ENCODE results near the gene SLC30A10. TPM values are rescaled to one million over a fixed set of nuclear protein-coding genes. Genes with fewer than 3 reads are reported as not detected.
"Not testable (repeated sequence)": the region's sequence is repeated elsewhere in the genome, so short reads cannot be mapped to it uniquely, and the experiment has no call there.

SLC30A10 gene
- polyA plus RNA-seq, 1 experiment, result not detected

- no peaks in the 10 kb centered on the region for H3K36me3 ChIP-seq (ENCODE audit: control insufficient read depth, insufficient read depth, low read length)
- CTCF ChIA-PET, result no interaction called here
- TF ChIP-seq CTCF (IDR thresholded peaks at IDR 0.05; ENCODE audit: insufficient read depth, low read depth, low read length), result no peak
- no peak for DNase-seq (ENCODE audit: low read depth)
- POLR2A ChIA-PET, result no interaction called here
- no peaks in the 10 kb centered on the region for H3K27me3 ChIP-seq (ENCODE audit: control insufficient read depth, insufficient read depth, low read length)
- no peak overlapping the region for H3K4me3 ChIP-seq (ENCODE audit: low read depth, low read length)
These were observed 21.2 kb downstream of the SLC30A10 start for GRCh38 chr1:219906924-219907771.

GRCh38 chr1:219906565-219906923, 21.8 kb downstream of the SLC30A10 start:
- CTCF ChIA-PET; H3K36me3 ChIP-seq (ENCODE audit: control insufficient read depth, insufficient read depth, low read length); H3K4me3 ChIP-seq (ENCODE audit: low read depth, low read length); H3K27me3 ChIP-seq (ENCODE audit: control insufficient read depth, insufficient read depth, low read length); DNase-seq (ENCODE audit: low read depth); POLR2A ChIA-PET: not testable (repeated sequence)

- POLR2A ChIA-PET, result no interaction called here
These were observed 22.8 kb downstream of the SLC30A10 start for GRCh38 chr1:219905524-219905923.

GRCh38 chr1:219904934-219905333, 23.4 kb downstream of the SLC30A10 start:
- H3K36me3 ChIP-seq (ENCODE audit: control insufficient read depth, insufficient read depth, low read length), result no peaks in the 10 kb centered on the region
- no peak for TF ChIP-seq CTCF (IDR thresholded peaks at IDR 0.05; ENCODE audit: insufficient read depth, low read depth, low read length)
- H3K4me3 ChIP-seq (ENCODE audit: low read depth, low read length), result no peak overlapping the region
- POLR2A ChIA-PET, result no interaction called here
- no peaks in the 10 kb centered on the region for H3K27me3 ChIP-seq (ENCODE audit: control insufficient read depth, insufficient read depth, low read length)
- no peak for DNase-seq (ENCODE audit: low read depth)
- CTCF ChIA-PET, result no interaction called here

More at GRCh38 chr1:219905524-219905923, 22.8 kb downstream of the SLC30A10 start:
- CTCF ChIA-PET, result no interaction called here
- Histone ChIP-seq H3K27me3 (ENCODE audit: control insufficient read depth, insufficient read depth, low read length) (no peaks in the 10 kb centered on the region), H3K36me3 (ENCODE audit: control insufficient read depth, insufficient read depth, low read length) (no peaks in the 10 kb centered on the region), H3K4me3 (ENCODE audit: low read depth, low read length) (no peak overlapping the region)
- DNase-seq (ENCODE audit: low read depth), result no peak
- no peak for TF ChIP-seq CTCF (IDR thresholded peaks at IDR 0.05; ENCODE audit: insufficient read depth, low read depth, low read length)

- ChIA-PET POLR2A (no interaction called here), CTCF (no interaction called here)
- no peak overlapping the region for H3K4me3 ChIP-seq (ENCODE audit: low read depth, low read length)
- no peaks in the 10 kb centered on the region for H3K27me3 ChIP-seq (ENCODE audit: control insufficient read depth, insufficient read depth, low read length)
- TF ChIP-seq CTCF (IDR thresholded peaks at IDR 0.05; ENCODE audit: insufficient read depth, low read depth, low read length), result no peak
- no peak for DNase-seq (ENCODE audit: low read depth)
- no peaks in the 10 kb centered on the region for H3K36me3 ChIP-seq (ENCODE audit: control insufficient read depth, insufficient read depth, low read length)
These were observed 24.9 kb downstream of the SLC30A10 start for GRCh38 chr1:219903353-219903871.

- CTCF ChIA-PET, result no interaction called here
- no peak for TF ChIP-seq CTCF (IDR thresholded peaks at IDR 0.05; ENCODE audit: insufficient read depth, low read depth, low read length)
- H3K27me3 ChIP-seq (ENCODE audit: control insufficient read depth, insufficient read depth, low read length), result no peaks in the 10 kb centered on the region
- no peak overlapping the region for H3K4me3 ChIP-seq (ENCODE audit: low read depth, low read length)
- DNase-seq (ENCODE audit: low read depth), result no peak
- POLR2A ChIA-PET, result no interaction called here
- H3K36me3 ChIP-seq (ENCODE audit: control insufficient read depth, insufficient read depth, low read length), result no peaks in the 10 kb centered on the region
These were observed 25.4 kb downstream of the SLC30A10 start for GRCh38 chr1:219902951-219903350.
